A673 (cell line): Measurements from ENCODE around the gene RFTN1.

Experiments
- EZH2 ChIP-seq: fragments of 200-600 bp; sonication (generic); IDR thresholded peaks from 2 replicates; pipeline ENCODE4 v1.6.1; 2017; ENCODE audit warnings: borderline replicate concordance, low read depth, mild to moderate bottlenecking, mixed read lengths, antibody characterized with exemption, low read length; ENCODE audit not compliant: poor library complexity, severe bottlenecking
- TF ChIP-seq, protein P1 (sequence below): fragments of 300-800, 200-600 bp; sonication (generic); conservative IDR thresholded peaks from 2 replicates; pipeline ENCODE4 v1.5.1; 2017; ENCODE audit warnings: low read depth, mild to moderate bottlenecking, antibody characterized with exemption, low read length, moderate library complexity, mixed read lengths

DNA sequence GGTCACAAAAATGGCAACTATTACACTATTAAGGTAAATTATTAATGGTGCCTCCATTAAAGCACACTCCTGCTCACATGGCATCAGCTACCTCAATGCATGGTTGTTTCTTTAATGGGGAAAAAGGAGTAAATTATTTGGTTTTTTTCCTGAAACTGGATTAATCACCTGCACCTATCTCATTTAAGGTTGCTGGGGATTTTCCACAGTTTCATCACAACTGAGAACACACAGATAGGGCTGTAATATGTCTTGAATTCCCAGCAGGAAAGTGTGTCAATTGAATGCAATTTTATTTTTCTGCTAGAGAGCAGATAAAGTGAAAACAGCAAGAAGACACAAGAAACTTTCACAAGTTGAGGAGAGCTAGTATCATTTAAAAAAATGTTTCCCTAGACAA is 36.4 kb downstream of the RFTN1 start:
- TF ChIP-seq EZH2, result no peak
- TF ChIP-seq, protein P1, sequence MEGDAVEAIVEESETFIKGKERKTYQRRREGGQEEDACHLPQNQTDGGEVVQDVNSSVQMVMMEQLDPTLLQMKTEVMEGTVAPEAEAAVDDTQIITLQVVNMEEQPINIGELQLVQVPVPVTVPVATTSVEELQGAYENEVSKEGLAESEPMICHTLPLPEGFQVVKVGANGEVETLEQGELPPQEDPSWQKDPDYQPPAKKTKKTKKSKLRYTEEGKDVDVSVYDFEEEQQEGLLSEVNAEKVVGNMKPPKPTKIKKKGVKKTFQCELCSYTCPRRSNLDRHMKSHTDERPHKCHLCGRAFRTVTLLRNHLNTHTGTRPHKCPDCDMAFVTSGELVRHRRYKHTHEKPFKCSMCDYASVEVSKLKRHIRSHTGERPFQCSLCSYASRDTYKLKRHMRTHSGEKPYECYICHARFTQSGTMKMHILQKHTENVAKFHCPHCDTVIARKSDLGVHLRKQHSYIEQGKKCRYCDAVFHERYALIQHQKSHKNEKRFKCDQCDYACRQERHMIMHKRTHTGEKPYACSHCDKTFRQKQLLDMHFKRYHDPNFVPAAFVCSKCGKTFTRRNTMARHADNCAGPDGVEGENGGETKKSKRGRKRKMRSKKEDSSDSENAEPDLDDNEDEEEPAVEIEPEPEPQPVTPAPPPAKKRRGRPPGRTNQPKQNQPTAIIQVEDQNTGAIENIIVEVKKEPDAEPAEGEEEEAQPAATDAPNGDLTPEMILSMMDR, result no peak
